DMS114 treated with DMSO at 0.1 percent for 48 hours (cell line): Measurements from ENCODE around the gene EIF3D.

Source experiments
- DNase-seq: peaks from one replicate; lab custom pipeline; 2025; ENCODE audit not compliant: unreplicated experiment; lab: John Stamatoyannopoulos, UW

Gene EIF3D

GRCh38 chr22:36510384-36510783 is 18.6 kb downstream of the EIF3D start:
- no peak for DNase-seq

GRCh38 chr22:36507518-36508010 is 21.4 kb downstream of the EIF3D start:
- DNase-seq = no peak

GRCh38 chr22:36506637-36507517 is 22.1 kb downstream of the EIF3D start, which contains the start of gene FOXRED2:
FOXRED2 (minus strand) TSS chr22:36507040; CDS start chr22:36506422, 618 bp downstream.
- peak; percentile 29 for DNase-seq

DNA sequence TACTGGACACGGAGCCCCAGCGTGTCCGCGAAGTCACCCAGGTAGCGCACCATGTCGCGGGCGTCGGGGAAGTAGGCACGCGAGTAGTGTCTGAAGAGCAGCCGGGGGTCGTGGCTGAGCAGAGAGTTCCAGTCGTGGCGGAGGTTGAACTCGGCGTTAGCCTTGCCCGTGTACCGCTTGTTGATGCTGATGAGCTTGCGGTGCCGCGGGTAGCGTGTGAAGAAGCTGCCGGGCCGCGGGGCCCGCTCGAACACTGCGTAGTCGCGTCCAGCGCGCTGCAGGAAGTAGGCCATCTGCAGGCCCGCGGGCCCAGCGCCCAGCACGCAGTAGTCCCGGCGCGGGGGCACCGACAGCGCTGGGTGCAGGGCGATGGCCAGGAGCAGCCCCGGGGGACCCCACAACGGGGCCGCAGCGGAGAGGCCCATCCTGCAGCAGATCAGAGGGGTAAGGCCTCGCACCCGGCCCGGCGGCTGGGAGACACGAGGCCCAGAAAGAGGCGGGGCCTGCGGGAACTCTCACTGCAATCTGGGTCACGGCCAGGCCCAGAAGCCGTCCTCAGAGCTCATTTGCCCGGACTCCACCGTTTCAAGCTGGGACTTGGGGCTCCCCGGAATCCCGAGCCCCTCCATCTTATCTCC is 22.8 kb downstream of the EIF3D start:
- no peak for DNase-seq

GRCh38 chr22:36497910-36498665 is 30.9 kb downstream of the EIF3D start:
- no peak for DNase-seq

DNA sequence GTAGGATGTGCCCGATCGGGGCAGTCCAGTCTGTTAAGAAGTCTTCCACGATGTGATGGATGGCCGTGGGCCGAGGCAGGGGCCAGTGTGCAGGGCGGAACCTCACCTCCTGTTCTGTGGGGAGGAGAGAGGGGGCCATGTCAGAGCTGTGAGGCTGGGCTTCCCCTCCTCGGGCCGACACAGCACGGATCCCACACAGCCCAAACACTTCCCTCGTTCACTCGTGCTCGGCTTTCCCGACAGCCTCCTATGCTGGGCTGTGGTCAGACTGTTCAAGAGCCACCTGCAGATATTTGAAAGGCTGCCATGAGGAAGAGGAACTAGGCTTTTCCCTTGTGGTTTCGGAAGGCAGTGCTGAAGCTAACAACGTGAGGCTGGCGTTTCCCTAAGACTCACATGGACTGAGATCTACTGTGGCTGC is 35.3 kb downstream of the EIF3D start:
- DNase-seq = no peak

GRCh38 chr22:36492109-36492508 is 36.9 kb downstream of the EIF3D start:
- no peak for DNase-seq

DNA sequence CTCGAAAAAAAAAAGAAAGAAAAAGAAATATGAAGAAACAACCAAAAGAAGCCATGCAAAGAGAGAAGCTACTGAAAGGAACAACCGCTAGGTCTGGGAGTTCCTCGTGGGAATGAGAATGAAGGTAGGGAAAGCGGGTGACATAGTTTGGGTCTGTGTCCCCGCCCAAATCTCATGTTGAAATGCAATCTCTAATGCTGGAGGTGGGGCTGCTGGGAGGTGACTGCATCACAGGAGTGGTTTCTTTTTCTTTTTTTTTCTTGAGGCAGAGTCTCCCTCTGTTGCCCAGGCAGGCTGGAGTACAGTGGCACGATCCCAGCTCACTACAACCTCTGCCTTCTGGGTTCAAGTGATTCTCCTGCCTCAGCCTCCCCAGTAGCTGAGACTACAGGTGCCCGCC is 37.8 kb downstream of the EIF3D start:
- DNase-seq = no peak

- DNase-seq = no peak
Measured at GRCh38 chr22:36486619-36487384, 42.2 kb downstream of the EIF3D start.

GRCh38 chr22:36481393-36482168 is 47.4 kb downstream of the EIF3D start, which contains the start of gene TXN2:
TXN2 (minus strand) TSS chr22:36481640; CDS start chr22:36480837, 803 bp downstream.
- peak; percentile 92 for DNase-seq

DNA sequence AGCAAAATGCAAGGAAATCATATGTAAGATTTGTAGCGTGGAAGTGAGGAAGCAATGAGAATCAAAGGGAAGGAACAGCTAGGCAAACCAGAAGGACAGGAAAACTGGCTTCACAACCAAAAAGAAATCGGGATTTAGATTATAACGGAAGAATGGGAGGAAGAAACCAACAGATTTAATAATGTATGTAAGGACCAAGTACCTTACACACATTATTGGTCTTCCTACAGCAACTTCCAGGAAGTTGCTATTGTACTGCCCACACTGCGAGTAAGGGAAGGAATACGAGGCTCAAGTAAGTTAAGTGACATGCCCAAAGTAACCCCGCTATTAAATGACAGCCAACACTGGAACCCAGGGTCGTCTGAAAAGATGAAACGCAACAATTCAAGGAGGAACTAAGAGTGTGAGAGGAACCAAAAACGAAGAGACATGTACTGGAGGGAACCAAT is 48.0 kb downstream of the EIF3D start:
- no peak for DNase-seq

- DNase-seq = no peak
Measured at GRCh38 chr22:36478966-36479365, 50.0 kb downstream of the EIF3D start.

DNA sequence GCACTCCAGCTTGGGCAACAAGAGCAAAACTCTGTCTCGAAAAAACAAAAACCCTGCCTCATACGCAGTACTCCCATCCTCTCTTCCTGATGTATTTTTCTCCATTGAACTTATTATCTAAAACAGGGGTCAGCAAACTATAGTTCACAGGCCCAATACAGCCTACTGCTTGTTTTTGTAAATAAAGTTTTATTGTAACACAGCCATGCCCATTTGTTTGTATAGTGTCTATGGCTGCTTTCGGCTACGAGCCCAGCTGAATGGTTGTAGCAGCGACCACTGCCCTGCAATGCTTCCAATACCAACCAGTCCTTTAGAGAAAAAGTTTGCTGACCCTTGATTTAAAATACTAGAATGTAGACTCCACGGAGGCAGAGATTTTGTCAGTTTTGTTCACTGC is 53.6 kb downstream of the EIF3D start:
- no peak for DNase-seq

DNA sequence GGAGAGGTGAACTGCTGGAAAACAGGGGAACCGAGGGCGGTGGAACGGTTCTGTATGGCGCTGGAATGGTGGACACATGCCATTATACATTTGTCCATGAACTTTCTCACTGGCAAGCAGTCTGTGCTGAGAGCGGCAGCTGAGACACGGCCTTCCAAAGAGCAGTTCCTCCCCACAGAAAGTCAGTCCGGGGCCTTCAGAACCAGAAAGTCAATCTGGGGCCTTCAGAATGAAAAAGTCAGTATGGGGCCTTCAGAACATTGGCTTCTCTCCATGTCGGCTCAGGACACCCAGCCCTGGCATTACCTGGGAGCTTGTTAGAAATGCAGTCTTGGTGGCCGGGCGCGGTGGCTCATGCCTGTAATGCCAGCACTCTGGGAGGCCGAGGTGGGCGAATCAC is 56.3 kb downstream of the EIF3D start:
- no peak for DNase-seq

GRCh38 chr22:36471341-36471821 is 57.6 kb downstream of the EIF3D start:
- DNase-seq = no peak

- DNase-seq = no peak
Measured at GRCh38 chr22:36470994-36471331, 58.0 kb downstream of the EIF3D start.

GRCh38 chr22:36470162-36470993 is 58.6 kb downstream of the EIF3D start:
- peak; percentile 35 for DNase-seq

- DNase-seq = no peak
Measured at GRCh38 chr22:36469094-36469710, 59.8 kb downstream of the EIF3D start.
